Sigmoid colon (tissue), 4 donors: Measurements from ENCODE around the gene NR1H3.

Source experiments
- CTCF ChIP-seq, 4 experiments: fragments of 450-650 bp in 3 of 4; fragments of 200-600 bp in 1 of 4; IDR thresholded peaks; one replicate each; pipeline ENCODE4 v1.5.1; 2016 to 2019; ENCODE audit warnings: antibody characterized with exemption in 4 of 4, mild to moderate bottlenecking in 3 of 4, moderate library complexity in 2 of 4
- POLR2A ChIP-seq, 2 donors: fragments of 450-650 bp; IDR thresholded peaks; one replicate each; pipeline ENCODE4 v1.6.1; 2016; ENCODE audit warnings: antibody characterized with exemption in 2 of 2, mild to moderate bottlenecking in 2 of 2, moderate library complexity in 2 of 2
- POLR2AphosphoS5 ChIP-seq, 4 donors: sonication (generic); formaldehyde crosslinking; IDR thresholded peaks; one replicate each; pipeline ENCODE4 v1.6.1; 2017; ENCODE audit warnings: antibody characterized with exemption in 4 of 4

- no peak for TF ChIP-seq POLR2AphosphoS5 (IDR thresholded peaks at IDR 0.05)
- no peak for TF ChIP-seq CTCF (IDR thresholded peaks at IDR 0.05)
- TF ChIP-seq POLR2A (IDR thresholded peaks at IDR 0.05) = no peak
These were observed 2.6 kb downstream of the NR1H3 start for GRCh38 chr11:47260366-47260765.
